ENCODE measurements around the gene MYH14. TPM values are rescaled to one million over a fixed set of nuclear protein-coding genes. Genes with fewer than 3 reads are reported as not detected.

The MYH14 gene
- total RNA-seq, 1 donor from 2014 or later: not detected

- no peak overlapping the region for H2AFZ ChIP-seq (ENCODE audit: low read depth, low read length)
- Mint-ChIP-seq H3K27me3 (ENCODE audit: low read depth, unreplicated experiment) (no peaks in the 10 kb centered on the region), H3K9me3 (ENCODE audit: unreplicated experiment) (peaks cover 28% of the 10 kb centered on the region), H3K4me3 (ENCODE audit: unreplicated experiment) (no peak overlapping the region), H3K36me3 (ENCODE audit: low read depth, unreplicated experiment) (no peaks in the 10 kb centered on the region), H3K4me1 (ENCODE audit: low read depth, unreplicated experiment) (no peaks in the 10 kb centered on the region), H3K27ac (ENCODE audit: unreplicated experiment) (no peak overlapping the region)
- no peak overlapping the region for H3K4me2 ChIP-seq (ENCODE audit: low read length)
- no peaks in the 10 kb centered on the region for H3K9me3 ChIP-seq (ENCODE audit: insufficient read depth, low read depth, low read length)
- DNase-seq (ENCODE audit: low read depth): no peak
- TF ChIP-seq EZH2 (IDR thresholded peaks at IDR 0.05; ENCODE audit: insufficient read depth, low read length): no peak
- FAIRE-seq: no peak
- no peak overlapping the region for H3K27ac ChIP-seq (ENCODE audit: low read depth, low read length)
- no peak overlapping the region for H3K9ac ChIP-seq (ENCODE audit: low read length)
- H3K4me3 ChIP-seq (ENCODE audit: insufficient read depth, low read depth, low read length): no peak overlapping the region
- no peaks in the 10 kb centered on the region for H3K36me3 ChIP-seq (ENCODE audit: insufficient read depth, low read length)
- peaks cover 10% of the 10 kb centered on the region for H3K27me3 ChIP-seq (ENCODE audit: insufficient read depth, low read length)
- no peaks in the 10 kb centered on the region for H3K4me1 ChIP-seq (ENCODE audit: insufficient read depth, low read length)
- H3K79me2 ChIP-seq (ENCODE audit: insufficient read depth, low read length): no peaks in the 10 kb centered on the region
- H4K20me1 ChIP-seq (ENCODE audit: insufficient read depth, low read length): no peaks in the 10 kb centered on the region
Observed at GRCh38 chr19:50202962-50203280, 501 bp upstream of the MYH14 start.

GRCh38 chr19:50204081-50204428 is 633 bp downstream of the MYH14 start:
- H2AFZ ChIP-seq (ENCODE audit: low read depth, low read length): no peak overlapping the region
- FAIRE-seq: no peak
- H3K9me3 Mint-ChIP-seq (ENCODE audit: unreplicated experiment): peaks cover 25% of the 10 kb centered on the region
- no peaks in the 10 kb centered on the region for H3K79me2 ChIP-seq (ENCODE audit: insufficient read depth, low read length)
- H3K27ac ChIP-seq (ENCODE audit: low read depth, low read length): no peak overlapping the region
- no peak overlapping the region for H3K4me2 ChIP-seq (ENCODE audit: low read length)
- H3K36me3 Mint-ChIP-seq (ENCODE audit: low read depth, unreplicated experiment): no peaks in the 10 kb centered on the region
- no peak overlapping the region for H3K9ac ChIP-seq (ENCODE audit: low read length)
- no peaks in the 10 kb centered on the region for H3K36me3 ChIP-seq (ENCODE audit: insufficient read depth, low read length)
- no peak overlapping the region for H3K4me3 Mint-ChIP-seq (ENCODE audit: unreplicated experiment)
- no peaks in the 10 kb centered on the region for H3K27me3 Mint-ChIP-seq (ENCODE audit: low read depth, unreplicated experiment)
- no peak overlapping the region for H3K4me3 ChIP-seq (ENCODE audit: insufficient read depth, low read depth, low read length)
- TF ChIP-seq EZH2 (IDR thresholded peaks at IDR 0.05; ENCODE audit: insufficient read depth, low read length) (no peak), CTCF (IDR thresholded peaks at IDR 0.05; ENCODE audit: insufficient read depth, low read depth, low read length) (no peak)
- no peak for DNase-seq (ENCODE audit: low read depth)
- peaks cover 10% of the 10 kb centered on the region for H3K27me3 ChIP-seq (ENCODE audit: insufficient read depth, low read length)
- H3K4me1 Mint-ChIP-seq (ENCODE audit: low read depth, unreplicated experiment): no peaks in the 10 kb centered on the region
- H4K20me1 ChIP-seq (ENCODE audit: insufficient read depth, low read length): no peaks in the 10 kb centered on the region
- H3K9me3 ChIP-seq (ENCODE audit: insufficient read depth, low read depth, low read length): no peaks in the 10 kb centered on the region
- no peaks in the 10 kb centered on the region for H3K4me1 ChIP-seq (ENCODE audit: insufficient read depth, low read length)
- no peak overlapping the region for H3K27ac Mint-ChIP-seq (ENCODE audit: unreplicated experiment)

- H3K27me3 Mint-ChIP-seq (ENCODE audit: low read depth, unreplicated experiment): no peaks in the 10 kb centered on the region
- Histone ChIP-seq H2AFZ (ENCODE audit: low read depth, low read length) (no peak overlapping the region), H3K27ac (ENCODE audit: low read depth, low read length) (no peak overlapping the region), H3K4me3 (ENCODE audit: insufficient read depth, low read depth, low read length) (no peak overlapping the region), H3K79me2 (ENCODE audit: insufficient read depth, low read length) (no peaks in the 10 kb centered on the region), H3K4me2 (ENCODE audit: low read length) (no peak overlapping the region), H3K4me1 (ENCODE audit: insufficient read depth, low read length) (no peaks in the 10 kb centered on the region), H3K9ac (ENCODE audit: low read length) (no peak overlapping the region), H3K9me3 (ENCODE audit: insufficient read depth, low read depth, low read length) (no peaks in the 10 kb centered on the region), H3K36me3 (ENCODE audit: insufficient read depth, low read length) (no peaks in the 10 kb centered on the region), H4K20me1 (ENCODE audit: insufficient read depth, low read length) (no peaks in the 10 kb centered on the region), H3K27me3 (ENCODE audit: insufficient read depth, low read length) (peaks cover 10% of the 10 kb centered on the region)
- no peaks in the 10 kb centered on the region for H3K36me3 Mint-ChIP-seq (ENCODE audit: low read depth, unreplicated experiment)
- H3K4me1 Mint-ChIP-seq (ENCODE audit: low read depth, unreplicated experiment): no peaks in the 10 kb centered on the region
- H3K27ac Mint-ChIP-seq (ENCODE audit: unreplicated experiment): no peak overlapping the region
- H3K9me3 Mint-ChIP-seq (ENCODE audit: unreplicated experiment): peaks cover 25% of the 10 kb centered on the region
- DNase-seq (ENCODE audit: low read depth) (no peak), FAIRE-seq (no peak)
- no peak overlapping the region for H3K4me3 Mint-ChIP-seq (ENCODE audit: unreplicated experiment)
- TF ChIP-seq CTCF (IDR thresholded peaks at IDR 0.05; ENCODE audit: insufficient read depth, low read depth, low read length) (no peak), EZH2 (IDR thresholded peaks at IDR 0.05; ENCODE audit: insufficient read depth, low read length) (no peak)
Observed at GRCh38 chr19:50204811-50205675, 1.6 kb downstream of the MYH14 start.
